T-helper 1 cell treated with Interleukin-12 subunit alpha and Interleukin-12 subunit beta and Interleukin-4 antibody, amounts not matched to agents 30 ng/mL and 1 ng/mL, for 36 hours (primary cell): ENCODE results near the gene DTNB. TPM values are rescaled to one million over a fixed set of nuclear protein-coding genes. Genes with fewer than 3 reads are reported as not detected.

ENCODE experiments used
- intact Hi-C: fragments of 100-400 bp; cut with micrococcal nuclease; formaldehyde crosslinking; loops from one replicate; pipeline ENCODE4 v1.15.1; 2024
- total RNA-seq: library from RNA; stranded (reverse); gene quantifications from 2 replicates; pipeline ENCODE4 v1.2.3, GENCODE V29; 2022

The DTNB gene
- total RNA-seq, 1 donor from 2014 or later: 28.9 TPM

DNA sequence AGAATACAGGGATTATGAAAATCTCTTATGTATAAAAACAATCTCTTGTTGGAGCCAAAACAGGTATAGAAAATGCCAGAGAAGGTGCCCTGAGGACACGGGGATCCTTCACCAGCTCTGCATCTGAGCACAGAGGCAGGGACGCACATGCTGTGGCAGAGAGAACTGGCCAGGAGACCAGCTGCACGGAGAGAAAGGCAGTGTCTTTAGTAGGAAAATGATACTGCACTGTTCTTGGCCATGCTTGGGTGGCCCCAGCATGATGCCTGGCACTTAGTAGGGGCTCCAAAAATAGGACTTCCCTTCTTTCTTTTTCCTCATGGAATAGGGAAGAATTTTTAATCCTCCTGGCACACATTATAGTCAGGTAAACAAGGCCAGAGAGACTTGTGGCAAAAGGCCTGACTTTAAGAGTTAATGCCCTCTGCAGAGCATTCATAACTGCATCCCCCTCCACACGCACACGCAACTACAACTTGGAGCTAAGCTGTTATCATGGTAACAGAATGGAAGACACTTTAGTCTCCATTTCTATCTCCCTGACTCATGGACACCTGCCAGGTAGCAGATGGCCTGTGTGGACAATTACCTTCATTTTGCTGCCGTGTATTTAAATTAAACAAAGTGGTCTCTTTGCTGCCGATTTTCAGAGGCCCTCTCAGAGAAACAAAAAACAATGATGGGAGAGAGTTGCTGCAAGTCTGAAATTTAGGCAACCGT is 271.9 kb downstream of the DTNB start:
- intact Hi-C loops: loop anchor here (2.0 kb wide), 1 partner anchor 13 kb away; no protein-coding TSS in a partner anchor

DNA sequence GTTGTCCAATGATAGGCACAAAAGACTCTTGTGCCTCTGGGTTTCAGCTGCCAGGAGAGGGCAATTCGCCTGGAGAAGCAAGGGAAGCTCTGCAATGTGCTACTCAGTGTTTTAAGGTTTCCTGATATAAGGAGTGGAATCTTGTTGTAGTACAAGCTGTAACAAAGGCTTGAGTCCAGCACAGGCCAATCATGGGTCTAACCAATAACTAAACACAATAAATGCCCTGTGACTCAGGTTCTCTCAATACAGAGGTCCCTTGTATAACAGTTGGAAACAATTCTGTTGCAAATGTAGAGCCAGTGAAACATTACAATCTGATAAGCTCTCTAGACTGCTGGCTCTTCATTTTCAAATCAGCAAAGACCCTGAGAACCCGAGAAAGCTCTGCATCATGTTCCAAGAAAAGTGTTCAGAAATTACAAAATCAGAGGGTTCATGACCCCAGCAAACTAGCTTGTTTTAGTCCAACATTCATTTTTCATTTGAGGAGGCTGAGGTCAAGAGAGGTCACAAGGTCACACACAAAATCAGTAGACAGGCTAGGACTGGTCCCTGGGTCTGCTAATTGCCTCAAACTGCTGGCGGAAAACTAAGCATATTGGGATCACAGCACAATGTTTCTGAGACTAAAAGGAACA is 272.7 kb downstream of the DTNB start:
- intact Hi-C loops: no loop called here

DNA sequence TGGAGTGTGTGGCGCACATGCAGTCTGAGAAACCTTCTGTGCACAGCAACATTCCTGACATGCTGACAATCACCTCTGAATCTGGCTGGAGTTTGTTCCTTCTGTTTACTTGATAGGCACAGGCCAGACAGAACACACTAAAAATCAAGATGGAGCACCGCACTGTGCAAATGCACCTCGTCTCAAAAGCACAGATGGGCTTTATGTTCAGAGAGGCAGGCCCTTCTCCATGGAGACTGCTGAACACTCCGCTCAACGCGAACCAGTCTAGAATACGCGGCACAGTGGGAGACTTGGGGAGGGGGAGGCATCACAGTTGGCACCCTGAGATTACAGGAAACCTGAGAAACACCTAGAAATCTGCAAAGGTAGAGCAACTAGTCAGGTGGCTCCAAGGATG is 273.2 kb downstream of the DTNB start:
- intact Hi-C loops: no loop called here

DNA sequence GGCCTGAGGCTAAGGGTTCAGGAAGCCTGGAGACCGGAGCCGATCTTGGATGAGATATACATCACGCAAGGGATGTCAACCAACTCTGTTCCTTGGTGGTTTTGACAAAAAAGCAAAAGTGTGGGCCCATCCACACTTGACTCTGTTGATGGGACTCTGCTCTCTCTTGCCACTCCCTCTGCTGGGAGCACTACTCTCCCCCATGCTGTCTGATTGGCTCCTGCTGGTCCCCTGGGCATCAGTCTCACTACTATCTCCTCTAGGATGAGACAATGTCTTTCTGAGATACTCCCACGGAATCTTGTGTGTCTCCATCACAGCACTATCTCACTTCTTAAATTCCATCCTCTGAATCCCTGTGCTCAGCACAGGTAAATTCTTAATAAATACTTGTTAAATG is 274.8 kb downstream of the DTNB start:
- intact Hi-C loops: no loop called here

DNA sequence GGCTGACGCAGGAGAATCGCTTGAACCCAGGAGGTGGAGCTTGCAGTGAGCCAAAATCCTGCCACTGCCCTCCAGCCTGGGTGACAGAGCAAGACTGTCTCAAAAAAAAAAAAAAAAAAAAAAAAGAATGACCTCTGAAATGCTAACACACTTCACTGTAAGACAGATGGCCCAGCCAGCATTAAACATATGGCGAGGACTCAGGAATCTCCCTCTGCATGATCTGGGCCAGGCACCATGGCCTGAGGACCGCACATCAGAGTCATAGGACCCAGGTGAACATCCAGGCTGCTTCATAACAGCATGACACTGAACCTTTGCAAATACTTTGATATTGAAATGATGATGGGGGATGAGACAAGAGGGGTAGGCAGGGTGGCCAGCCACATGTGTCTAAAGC is 275.6 kb downstream of the DTNB start:
- intact Hi-C loops: no loop called here

DNA sequence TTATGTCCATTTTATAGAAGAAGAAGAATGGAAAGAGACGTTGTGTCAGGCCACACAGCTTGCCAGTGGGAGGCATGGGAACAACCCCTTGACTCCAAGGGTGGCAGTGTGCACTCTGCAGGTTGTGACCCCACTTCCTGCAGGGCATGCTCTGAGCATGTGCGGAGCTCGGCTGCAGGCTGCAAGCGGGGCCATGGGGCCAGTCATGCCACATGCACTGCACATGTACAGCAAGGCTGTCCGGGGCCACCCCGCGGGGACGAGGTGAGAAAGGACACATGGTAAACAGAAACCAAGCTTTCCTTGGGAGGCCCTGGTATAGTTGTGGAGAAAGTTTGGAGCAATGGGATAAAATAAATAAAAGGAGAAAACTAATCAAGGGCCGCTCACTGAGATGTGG is 284.2 kb downstream of the DTNB start:
- intact Hi-C loops: loop anchor here (2.0 kb wide), 1 partner anchor 14 kb away; no protein-coding TSS in a partner anchor

DNA sequence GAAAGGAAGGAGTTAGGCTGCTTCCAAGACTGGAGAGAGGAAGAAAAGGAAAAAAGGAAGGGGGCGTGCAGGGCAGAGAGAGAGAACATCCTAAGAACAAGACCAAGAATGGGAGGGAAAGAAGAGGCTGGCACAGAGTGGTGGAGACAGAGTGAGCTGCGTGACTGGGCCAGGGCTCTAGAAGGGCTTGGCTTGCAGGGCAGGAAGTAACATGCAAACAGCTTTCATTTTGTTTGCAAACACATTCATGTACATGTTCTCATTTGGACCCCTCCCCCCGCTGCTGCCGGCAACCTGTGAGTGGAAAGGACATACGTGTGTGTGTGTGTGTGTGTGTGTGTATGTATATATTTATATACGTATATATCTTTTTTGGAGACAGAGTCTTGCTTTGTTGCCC is 284.9 kb downstream of the DTNB start:
- intact Hi-C loops: loop anchor here (1.0 to 2.0 kb wide), 3 partner anchors 11 to 26 kb away; no protein-coding TSS in a partner anchor

DNA sequence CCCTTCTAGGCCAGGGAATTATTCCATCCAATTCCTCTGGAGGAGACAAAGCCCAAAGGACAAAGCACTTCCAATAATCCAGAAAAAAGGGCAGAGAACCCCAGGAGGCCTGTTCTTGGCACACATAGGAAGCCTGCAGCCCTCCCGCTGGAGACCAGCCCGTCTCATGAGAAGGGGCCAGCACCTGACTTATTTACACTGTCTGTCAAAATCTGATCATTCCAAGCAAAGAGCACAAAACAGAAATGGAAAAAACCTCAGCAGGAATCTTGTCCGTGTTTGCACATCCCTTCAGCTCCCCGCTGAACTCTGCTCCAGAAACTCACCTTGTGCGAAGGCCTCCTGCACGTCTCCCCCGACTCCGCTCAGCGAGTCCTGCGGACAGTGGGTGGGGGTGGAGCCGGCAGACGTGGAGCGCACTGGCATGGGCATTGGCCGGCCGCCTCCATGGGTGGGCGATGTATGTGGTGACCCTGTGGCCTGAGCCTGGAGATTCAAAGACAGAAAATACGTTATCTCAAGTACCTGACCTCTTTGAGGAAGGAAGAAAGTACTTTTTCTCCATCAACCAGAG is 285.4 kb downstream of the DTNB start:
- intact Hi-C loops: loop anchor here (1.0 to 2.0 kb wide), 3 partner anchors 11 to 26 kb away; no protein-coding TSS in a partner anchor

DNA sequence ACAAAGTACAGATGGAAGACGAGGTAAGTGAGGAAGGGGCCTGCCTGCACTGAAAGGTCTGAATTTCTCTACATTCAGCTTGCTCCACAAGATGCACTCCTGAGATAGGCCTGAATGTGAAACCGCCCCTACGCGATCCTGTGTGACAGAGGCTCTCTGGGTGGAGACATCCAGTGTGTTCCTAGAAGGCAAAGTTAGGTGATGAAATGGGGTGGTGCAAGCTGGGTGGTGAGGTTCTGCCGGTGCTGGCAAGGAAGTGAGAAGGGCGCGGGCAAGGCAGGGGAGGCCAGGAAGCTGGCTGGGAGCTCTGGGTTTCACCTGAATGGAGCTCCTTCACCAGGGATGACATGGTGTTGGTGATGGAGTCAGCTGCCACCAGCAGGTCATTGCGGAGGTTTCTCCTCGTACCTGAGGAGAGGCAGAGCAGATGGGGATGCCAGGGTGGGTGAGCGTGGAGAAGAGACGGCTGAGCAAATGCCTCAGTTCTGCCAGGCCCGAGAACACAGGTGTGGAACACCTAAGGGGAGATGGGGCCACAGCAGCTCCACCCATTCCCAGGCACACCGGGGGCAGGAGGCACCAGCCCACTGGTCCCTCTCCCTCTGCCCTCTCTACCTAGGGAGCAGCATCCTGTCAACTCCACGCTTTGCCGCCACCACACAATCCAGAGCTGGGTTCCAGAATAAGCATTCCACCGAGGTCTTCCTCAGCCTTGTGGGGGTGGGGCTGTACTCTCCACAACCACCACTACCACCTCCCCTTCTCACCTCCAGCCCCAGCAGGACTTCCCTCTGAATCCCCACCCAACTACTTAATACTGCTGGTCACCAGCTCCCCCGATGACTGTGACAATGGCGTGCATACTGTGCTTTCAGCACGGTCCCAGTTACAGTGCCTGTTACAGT is 286.2 kb downstream of the DTNB start:
- intact Hi-C loops: no loop called here

DNA sequence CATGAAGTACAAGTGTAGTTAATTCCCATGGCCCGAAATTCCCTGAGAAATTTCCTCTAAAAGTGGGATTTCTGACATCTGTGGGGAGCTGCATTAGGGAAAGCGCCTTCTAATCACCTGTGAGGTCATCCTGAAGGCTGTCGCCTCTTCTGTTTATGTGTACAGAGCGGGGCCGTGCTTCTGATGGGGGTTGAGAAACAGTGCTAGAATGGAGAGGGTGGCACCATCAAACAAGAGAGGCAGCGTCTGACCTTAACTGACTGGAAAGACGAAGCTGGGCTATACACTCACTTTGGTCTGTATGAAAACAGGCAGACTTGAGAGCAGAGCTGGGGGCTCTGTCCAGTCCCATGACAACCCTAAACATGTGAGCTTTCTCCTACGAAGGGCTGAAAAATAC is 287.5 kb downstream of the DTNB start:
- intact Hi-C loops: no loop called here

DNA sequence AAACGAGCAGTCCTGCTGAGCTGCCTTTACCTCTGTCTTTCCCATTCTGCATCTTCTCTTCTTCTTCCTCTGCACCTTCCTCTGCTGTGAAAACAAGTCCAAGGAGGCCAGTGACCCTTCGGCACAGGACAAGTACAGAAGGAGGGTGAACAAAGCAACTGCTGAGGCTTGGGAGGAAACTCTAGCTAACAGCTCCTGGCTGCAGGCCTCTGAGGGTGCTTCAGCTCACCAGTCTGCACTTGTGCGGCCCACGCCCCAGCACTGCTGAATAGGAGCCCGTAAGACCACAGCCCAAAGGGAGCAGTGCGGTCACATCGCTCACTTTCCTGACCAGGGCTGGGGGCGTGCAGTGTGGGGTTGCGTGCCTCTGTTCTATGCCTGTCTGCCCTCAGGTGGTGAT is 289.6 kb downstream of the DTNB start:
- intact Hi-C loops: no loop called here

DNA sequence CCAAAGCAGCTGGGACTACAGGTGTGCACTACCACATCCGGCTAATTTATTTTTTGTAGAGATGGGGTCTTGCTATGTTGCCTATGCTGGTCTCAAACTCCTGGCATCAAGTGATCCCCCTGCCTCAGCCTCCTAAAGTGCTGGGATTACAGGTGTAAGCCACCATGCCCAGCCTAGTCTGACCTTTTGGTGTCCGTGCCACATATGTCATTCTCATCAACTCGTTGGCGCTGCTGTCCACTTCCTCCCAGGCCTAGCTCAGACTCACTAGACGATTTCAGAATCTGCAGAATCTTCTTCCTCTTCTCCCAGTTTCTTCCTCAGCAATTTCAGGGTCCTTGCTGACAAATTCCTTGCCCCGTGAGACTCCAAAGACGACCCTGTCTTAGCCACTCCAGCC is 291.9 kb downstream of the DTNB start:
- intact Hi-C loops: no loop called here

DNA sequence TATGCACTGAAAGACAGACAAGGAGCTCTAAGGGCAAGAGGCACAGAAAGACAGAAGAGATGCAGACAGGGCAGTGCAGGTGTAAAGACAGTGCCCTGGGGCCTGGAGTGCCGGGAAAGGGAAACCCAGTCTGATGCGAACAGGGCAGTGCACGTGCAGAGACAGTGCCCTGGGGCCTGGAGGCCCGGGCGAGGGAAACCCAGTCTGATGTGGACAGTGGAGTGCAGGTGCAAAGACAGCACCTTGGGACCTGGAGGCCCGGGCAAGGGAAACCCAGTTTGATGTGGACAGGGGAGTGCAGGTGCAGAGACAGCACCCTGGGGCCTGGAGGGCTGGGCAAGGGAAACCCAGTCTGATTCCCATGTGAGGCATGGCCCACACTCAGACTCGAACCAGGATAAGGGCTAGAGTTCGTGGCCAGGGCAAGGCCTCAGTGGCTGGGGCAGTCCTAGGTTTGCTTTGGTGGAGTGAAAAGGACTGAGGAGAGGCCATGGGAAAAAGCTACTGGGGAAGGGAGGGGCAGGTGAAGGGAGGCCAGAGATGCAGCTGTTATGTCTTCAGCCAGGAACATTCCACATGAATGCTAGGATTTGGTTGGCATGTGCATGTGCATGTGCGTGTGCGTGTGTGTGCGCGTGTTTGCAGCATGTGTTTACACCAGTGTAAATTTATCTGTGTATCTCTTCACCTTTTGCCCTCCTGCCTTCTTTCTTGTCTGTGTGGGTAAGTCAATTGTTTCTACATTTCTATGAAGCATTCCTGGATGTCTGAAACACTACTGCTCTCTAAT is 292.6 kb downstream of the DTNB start:
- intact Hi-C loops: no loop called here

DNA sequence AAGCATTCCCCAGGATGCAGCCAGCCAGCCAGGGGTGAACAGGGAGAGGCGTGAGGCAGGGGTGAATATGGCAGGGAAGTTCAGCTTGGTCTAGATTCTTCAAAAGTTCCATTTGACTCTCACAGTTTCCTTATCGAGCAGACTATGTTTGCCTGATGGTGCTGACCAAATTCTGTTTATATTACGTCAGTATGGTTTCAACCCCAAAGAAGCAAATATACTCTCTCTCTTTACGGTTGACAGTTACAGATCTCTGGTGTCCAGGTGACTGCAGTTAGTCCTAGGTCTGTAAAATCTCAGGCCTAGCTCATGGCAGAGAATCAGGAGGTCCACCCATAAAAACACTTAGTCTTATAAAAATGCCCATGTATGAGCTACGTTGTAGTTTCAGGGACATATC is 293.4 kb downstream of the DTNB start:
- intact Hi-C loops: no loop called here

DNA sequence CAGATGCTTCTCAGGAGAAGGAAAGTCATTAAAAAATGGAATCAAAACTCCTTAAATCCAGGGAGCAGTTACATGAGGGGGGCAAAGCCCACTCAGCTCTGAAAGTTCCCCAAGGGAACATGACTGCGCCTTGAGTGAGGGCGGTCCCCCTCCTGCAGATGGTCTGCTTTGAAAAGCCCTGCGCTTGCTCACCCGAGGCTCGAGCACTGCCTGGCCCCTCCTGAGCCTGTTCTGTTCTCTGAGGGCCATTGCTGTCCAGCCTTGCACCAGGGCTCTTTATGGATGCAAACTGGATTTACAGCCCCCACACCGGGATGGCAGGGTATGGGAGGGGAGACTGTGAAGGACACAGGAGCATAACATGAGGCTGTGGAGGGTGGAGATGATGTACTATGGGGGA is 293.8 kb downstream of the DTNB start:
- intact Hi-C loops: no loop called here

DNA sequence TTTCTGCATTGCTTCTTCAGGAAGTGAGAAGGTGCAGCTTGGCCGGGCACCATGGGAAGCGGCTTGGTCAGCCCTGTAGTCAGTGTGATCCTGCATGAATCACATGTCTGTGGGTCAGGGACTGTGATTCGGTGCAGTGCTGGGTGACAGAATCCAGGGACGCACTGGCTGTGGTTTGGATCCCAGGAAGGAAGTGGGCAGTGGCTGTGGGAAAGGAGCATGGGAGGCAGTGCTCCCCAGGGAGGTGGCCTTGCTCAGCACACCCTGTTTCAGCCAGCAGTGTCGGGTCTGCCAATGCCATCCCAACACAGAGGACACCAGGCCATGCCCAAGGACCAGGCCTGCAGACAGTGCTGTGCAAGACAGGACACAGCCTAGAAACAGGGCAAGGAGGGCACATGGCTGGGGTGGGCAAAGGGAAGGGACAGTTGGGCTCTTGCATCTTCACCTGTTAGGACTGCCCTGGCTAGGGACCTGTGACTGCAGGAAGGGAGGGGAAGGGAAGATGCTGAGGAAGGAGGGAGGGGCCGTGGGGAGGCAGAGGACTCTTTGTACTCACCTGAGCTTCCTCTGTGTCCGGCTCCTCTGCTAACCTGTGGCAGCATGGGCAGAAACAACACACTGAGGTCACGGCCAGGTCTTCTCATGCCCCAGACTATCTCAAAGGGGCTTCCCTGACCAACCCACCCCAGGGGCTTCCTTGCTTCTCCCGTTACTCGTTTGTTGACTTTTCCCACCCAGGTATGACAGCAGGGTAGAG is 294.5 kb downstream of the DTNB start:
- intact Hi-C loops: no loop called here

DNA sequence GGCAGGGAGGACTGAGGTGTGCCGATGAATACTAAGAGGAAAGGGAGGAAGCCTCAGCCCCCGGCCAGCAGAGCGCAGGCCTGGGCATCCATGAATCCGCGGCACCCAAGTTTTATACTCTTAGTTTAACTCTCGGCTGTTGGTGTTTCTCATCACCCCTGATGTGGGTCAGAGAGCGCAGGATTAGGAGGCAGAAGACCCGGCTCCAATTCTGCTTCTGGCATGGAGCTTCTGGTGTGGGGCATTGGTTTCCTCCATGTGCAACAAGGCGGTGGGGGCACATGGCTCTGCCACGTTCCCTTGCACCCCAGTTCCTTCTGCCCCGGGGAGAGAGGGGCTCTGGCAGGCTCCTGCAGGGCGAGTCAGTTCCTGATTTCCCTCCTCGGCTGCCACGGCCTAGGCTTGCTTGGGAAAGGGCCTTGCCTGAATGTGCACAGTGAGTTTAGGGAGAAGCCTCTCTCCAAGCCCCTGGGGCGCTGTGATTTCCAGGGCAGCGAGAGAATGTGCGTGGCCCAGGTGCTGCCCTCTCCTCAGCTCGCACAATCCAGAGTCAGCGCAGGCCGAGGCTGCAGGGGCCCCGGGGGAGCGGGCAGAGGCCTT is 295.5 kb downstream of the DTNB start:
- intact Hi-C loops: loop anchor here (1.0 to 2.0 kb wide), 10 partner anchors 10 to 335 kb away; partner anchors contain the start of gene EFR3B

DNA sequence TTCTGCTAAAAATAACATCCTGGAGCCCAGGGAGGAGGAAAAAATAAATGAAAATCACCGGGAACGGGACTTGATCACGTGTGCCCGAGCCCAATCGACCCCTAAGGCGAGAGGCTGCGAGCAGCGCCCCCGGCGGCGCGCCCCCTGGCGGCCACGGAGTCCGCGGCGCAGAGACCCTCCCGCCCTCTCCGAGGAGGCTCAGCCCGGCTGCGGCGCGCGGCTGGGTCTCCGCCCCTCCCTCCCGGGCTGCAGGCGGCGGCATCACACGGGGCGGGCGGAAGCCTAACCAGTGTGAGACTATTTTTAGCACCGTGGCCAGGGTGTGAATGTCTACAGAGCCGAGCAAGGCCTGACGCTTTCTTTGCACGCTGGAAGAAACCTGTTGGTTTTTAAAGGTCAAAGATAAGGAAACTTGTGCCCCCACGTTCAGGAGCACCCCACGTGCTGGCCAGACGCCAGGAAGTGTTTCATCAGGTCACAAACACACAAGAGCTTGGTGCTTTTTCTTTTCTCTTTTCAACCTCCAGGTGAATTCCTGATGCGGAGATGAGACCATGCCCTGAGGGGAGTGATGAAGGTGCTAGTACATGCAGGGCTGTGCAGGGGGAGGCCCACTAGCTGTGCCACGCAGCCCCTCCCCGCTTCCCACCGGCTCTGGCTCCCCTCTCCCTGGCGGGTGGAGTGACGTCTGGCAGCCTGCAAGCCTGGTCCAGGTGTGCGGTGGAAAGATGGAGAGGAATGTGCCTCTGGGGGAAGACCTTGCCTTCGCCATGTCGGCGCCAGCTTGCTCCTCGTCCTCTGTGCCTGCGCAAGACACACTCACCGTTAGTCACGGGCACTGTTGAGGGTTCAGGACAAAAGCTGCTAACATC is 296.4 kb downstream of the DTNB start:
- intact Hi-C loops: loop anchor here (1.0 to 2.0 kb wide), 11 partner anchors 11 to 334 kb away; partner anchors contain the start of gene EFR3B
